Measurements from ENCODE around the gene PRKCSH.

- TF ChIP-seq CTCF (IDR thresholded peaks at IDR 0.05) (no peak), ZFX (IDR thresholded peaks at IDR 0.05; ENCODE audit: borderline replicate concordance) (no peak)
Measured at GRCh38 chr19:11461453-11461852, 26.0 kb downstream of the PRKCSH start.

All from 22Rv1 (cell line).